GM13976 (cell line): ENCODE data around the gene TRIM33.
A peak's percentile ranks its signal among the peaks of the same experiment; 100 is the strongest.

Source experiments
- DNase-seq: peaks from one replicate; pipeline ENCODE4 v3.0.0; 2012; ENCODE audit warnings: low spot score
- CTCF ChIP-seq: IDR thresholded peaks from 2 replicates; pipeline ENCODE4 v1.5.1; 2012; ENCODE audit warnings: borderline replicate concordance, mild to moderate bottlenecking; ENCODE audit not compliant: insufficient read depth; ENCODE audit errors: extremely low read depth, missing control alignments, control extremely low read depth
- in situ Hi-C: fragments of 300-500 bp; cut with MboI; formaldehyde crosslinking; loops from one replicate; pipeline ENCODE4 v1.12.0; 2022; ENCODE audit warnings: low sequenced_read_pairs, mixed read lengths, inconsistent platforms; ENCODE audit not compliant: unreplicated experiment

The TRIM33 gene

GRCh38 chr1:114350731-114351445 lies 160.1 kb downstream of the TRIM33 start:
- TF ChIP-seq CTCF = no peak
- in situ Hi-C loops = loop anchor here (10.0 kb wide), 1 partner anchor 204 kb away; no protein-coding TSS in a partner anchor
- no peak for DNase-seq

DNA sequence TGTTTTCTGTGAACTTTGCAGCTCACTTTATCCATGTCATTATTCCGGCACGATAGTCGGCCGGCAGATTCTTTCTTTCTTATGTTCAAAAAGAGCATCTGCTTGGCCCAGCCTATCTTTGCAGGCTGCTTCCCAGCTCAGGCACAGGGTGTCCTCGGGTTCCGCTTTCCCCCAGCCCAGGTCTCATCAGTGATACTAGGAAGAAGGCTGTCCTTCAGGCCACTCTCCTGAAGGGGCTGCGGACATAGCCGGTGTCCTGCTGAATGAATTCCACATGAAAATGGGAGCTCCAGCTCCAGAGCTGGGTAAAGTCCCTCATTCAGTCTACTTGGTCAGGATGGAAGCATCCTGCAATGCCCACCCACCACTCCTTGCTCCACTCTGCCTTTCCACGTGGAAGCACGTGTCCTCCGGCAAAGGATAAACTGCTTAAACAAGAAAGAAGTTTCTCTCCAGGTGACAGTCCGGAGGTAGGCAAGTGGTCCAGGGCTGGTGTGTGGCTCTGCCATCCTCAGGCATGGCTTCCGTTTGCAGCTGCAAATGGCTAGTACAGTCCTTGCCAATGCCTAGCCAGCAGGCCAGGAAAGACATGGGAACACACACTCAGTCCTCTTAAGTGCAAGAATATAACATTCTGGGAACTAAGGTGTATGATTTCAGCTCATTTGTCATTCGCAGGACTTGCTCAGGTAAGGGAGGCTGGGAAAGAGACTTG lies 161.0 kb downstream of the TRIM33 start:
- no peak for DNase-seq
- no peak for TF ChIP-seq CTCF
- in situ Hi-C loops = loop anchor here (10.0 kb wide), 1 partner anchor 205 kb away; no protein-coding TSS in a partner anchor

DNA sequence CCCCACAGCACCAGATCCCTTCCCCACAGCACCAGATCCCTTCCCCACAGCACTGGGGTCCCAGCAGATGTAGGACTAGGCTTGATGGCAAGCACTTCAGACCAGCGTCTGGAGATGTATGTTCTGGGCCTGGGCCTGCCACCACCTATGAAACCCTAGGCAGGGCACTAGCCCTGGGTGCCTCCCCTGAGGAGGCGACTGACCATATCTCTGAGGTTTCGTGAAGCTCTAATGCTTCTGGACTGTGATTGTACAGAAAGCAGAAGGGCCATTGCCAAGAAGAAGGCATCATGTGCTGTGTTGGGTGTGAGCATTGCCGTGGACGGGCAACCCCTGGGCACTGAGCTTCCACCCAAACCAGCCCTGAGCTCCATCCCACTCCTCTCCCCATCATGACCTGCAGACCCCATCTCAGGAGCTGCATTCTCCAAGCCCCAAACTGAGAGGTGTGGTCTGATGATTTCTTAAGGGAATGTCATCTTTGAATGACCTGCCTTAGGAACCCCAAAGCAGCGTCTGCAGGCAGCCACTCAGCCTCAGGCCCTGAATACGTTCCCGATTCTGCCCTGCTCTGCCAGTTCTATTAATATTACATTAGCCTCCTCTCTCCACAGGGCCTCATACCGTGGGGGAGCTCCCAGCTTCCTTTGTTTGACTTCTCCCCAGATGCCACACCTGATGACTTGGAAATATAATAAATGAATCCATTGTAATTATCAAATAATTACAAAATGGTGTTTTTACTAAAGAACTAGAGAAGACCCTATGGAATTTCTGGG lies 163.4 kb downstream of the TRIM33 start:
- in situ Hi-C loops = no loop called here
- DNase-seq = no peak
- TF ChIP-seq CTCF = no peak

DNA sequence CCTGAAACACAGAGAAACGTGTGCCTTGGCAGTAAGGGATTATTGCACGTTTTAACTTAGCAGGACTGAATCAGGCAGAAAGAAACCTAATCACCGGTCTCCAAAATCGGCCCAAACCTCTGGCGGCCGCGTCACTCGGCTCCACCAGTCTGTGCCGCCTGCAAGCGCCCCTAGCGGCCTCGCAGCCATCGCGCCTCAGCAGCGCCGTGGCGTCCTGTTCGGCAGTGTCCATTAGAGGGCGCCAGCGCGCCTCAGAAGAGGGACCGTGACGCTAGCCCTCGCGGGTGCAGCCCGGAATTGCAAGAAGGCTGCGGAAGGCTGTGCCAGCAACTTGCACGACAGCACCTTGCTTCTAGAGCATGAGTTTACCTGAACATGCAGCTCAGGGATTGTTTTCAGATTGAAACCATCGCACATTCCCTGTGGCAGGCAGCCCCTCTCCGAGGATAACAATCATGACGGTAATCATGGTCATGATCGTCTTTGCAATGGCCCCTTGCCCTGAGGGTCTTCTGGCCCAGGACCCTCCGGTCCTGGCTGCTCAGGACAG lies 164.4 kb downstream of the TRIM33 start:
- peak; percentile 96 for DNase-seq
- in situ Hi-C loops = no loop called here
- TF ChIP-seq CTCF = peak; percentile 100

DNA sequence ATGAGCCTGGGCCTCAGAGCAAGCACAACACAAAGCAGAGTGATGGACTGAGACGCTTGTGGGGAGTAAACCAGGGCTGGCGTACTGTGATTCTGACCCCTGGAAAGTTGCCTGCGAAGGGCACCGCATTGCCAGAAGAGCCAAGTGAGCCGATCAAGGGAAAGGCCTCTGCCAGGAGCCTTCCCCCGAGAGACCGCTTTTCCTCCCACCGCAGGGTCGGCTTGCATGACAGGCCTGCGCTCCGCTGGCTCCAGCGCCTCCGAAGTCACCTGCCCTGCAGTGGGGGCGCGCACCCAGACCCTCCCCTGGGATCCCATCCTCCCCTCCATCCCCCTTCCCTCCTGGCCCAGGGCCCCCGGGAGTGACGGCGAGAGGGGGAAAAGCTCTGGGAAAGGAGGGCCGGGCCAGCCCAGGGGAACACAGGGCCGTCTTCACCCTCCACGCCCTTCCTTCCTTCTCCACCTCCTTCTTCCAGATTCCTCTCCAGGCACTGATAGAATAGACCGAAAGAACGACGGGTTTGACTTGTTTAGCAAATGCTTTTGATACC lies 165.0 kb downstream of the TRIM33 start:
- in situ Hi-C loops = no loop called here
- no peak for TF ChIP-seq CTCF
- no peak for DNase-seq

GRCh38 chr1:114344656-114345055 lies 166.3 kb downstream of the TRIM33 start:
- TF ChIP-seq CTCF = no peak
- in situ Hi-C loops = no loop called here
- DNase-seq = no peak
